ENCODE measurements around the gene LRRC4C.

DNA sequence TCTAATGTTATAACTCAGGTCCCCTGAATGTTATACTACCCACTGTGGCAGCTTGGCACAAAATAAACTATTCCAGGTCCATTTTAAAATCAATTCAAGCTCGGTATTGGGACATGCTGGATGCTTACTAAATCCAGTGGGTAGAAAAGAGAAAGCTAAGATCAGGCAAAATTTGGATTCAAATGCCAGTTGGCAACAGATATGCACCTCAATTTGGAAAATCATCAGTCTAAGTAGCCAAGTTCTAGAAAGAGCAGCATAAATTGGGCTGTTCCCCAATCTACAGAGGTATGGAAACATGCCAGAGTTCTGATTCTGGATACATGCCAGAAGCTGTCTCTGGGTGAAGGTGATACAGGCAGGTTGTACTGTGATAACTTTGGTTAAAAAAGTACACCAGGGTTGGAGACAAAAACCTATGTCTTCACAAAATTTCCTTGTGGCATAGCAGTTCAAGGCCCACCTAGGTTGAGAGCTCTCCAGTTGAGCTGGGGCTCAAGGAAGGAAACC lies 427.8 kb downstream of the LRRC4C start:
- TF ChIP-seq, protein P1, sequence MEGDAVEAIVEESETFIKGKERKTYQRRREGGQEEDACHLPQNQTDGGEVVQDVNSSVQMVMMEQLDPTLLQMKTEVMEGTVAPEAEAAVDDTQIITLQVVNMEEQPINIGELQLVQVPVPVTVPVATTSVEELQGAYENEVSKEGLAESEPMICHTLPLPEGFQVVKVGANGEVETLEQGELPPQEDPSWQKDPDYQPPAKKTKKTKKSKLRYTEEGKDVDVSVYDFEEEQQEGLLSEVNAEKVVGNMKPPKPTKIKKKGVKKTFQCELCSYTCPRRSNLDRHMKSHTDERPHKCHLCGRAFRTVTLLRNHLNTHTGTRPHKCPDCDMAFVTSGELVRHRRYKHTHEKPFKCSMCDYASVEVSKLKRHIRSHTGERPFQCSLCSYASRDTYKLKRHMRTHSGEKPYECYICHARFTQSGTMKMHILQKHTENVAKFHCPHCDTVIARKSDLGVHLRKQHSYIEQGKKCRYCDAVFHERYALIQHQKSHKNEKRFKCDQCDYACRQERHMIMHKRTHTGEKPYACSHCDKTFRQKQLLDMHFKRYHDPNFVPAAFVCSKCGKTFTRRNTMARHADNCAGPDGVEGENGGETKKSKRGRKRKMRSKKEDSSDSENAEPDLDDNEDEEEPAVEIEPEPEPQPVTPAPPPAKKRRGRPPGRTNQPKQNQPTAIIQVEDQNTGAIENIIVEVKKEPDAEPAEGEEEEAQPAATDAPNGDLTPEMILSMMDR (IDR thresholded peaks at IDR 0.05), result no peak
- no peak for TF ChIP-seq POLR2A (IDR thresholded peaks at IDR 0.05)

Measured in Peyer's patch (tissue), 4 donors.